GM23248 (cell line): Measurements from ENCODE around the gene GRID2IP.

Experiments
- EZH2 ChIP-seq: fragments of 200-600 bp; sonication (generic); IDR thresholded peaks from 2 replicates; pipeline ENCODE4 v1.6.1; 2018; ENCODE audit warnings: antibody characterized with exemption, mild to moderate bottlenecking; ENCODE audit not compliant: insufficient read depth, poor library complexity, severe bottlenecking
- EZH2phosphoT487 ChIP-seq: fragments of 200-600 bp; sonication (generic); IDR thresholded peaks from 2 replicates; pipeline ENCODE4 v1.6.1; 2018; ENCODE audit warnings: antibody characterized with exemption, moderate library complexity, mild to moderate bottlenecking, low read depth; ENCODE audit not compliant: insufficient read depth

- TF ChIP-seq EZH2, result no peak
- TF ChIP-seq EZH2phosphoT487, result no peak
Measured at GRCh38 chr7:6576024-6576866, 25.0 kb upstream of the GRID2IP start.
